Transverse colon (tissue), 4 donors: ENCODE results near the gene HOXD11. TPM values are rescaled to one million over a fixed set of nuclear protein-coding genes. Genes with fewer than 3 reads are reported as not detected.

Experiments used
- DNase-seq: peaks from one replicate; pipeline ENCODE4 v3.0.0-alpha.2; 2019
- H3K27ac ChIP-seq, 4 donors: fragments of 200-600 bp; sonication (generic); 2 replicates each; pipeline ENCODE4 v1.5.1; 2016 to 2018; ENCODE audit warnings: inconsistent platforms in 4 of 4
- H3K27me3 ChIP-seq: fragments of 200-600 bp; sonication (generic); 2 replicates; pipeline ENCODE4 v1.5.1; 2017; ENCODE audit warnings: inconsistent platforms
- H3K36me3 ChIP-seq, 4 donors: fragments of 200-600 bp; sonication (generic); 2 replicates each; pipeline ENCODE4 v1.5.1; 2017 to 2019; ENCODE audit warnings: inconsistent platforms in 4 of 4
- H3K4me1 ChIP-seq, 4 donors: fragments of 200-600 bp; sonication (generic); 2 replicates each; pipeline ENCODE4 v1.5.1; 2017 to 2020; ENCODE audit warnings: inconsistent platforms in 4 of 4
- H3K4me3 ChIP-seq, 4 donors: fragments of 200-600 bp; sonication (generic); 1 replicate in 1 of 4; 2 replicates in 3 of 4; pipeline versions ENCODE4 v1.5.1 to v1.6.1; 2017 to 2019; ENCODE audit warnings: inconsistent platforms in 4 of 4
- H3K9me3 ChIP-seq, 2 donors: fragments of 200-600 bp; sonication (generic); 2 replicates each; pipeline ENCODE4 v1.5.1; 2017 to 2019; ENCODE audit warnings: inconsistent platforms in 2 of 2
- EP300 ChIP-seq: sonication (generic); formaldehyde crosslinking; IDR thresholded peaks from one replicate; pipeline ENCODE4 v1.6.1; 2017; ENCODE audit warnings: antibody characterized with exemption, low read depth
- POLR2A ChIP-seq: fragments of 450-650 bp; IDR thresholded peaks from one replicate; pipeline ENCODE4 v1.6.1; 2016; ENCODE audit warnings: antibody characterized with exemption, mild to moderate bottlenecking, moderate library complexity
- POLR2AphosphoS5 ChIP-seq, 3 donors: sonication (generic); formaldehyde crosslinking; IDR thresholded peaks; one replicate each; pipeline ENCODE4 v1.6.1; 2016; ENCODE audit warnings: antibody characterized with exemption in 3 of 3
- WGBS, 2 donors: methylation state at CpG; one replicate each; pipeline ENCODE4 v1.1.5; 2018; ENCODE audit warnings: low coverage in 1 of 2; 5-methylcytosine and 5-hydroxymethylcytosine counted together
- in situ Hi-C, 4 donors: fragments of 200-750 bp; cut with MboI; loops; one replicate each; pipeline versions ENCODE4 v1.15.0 to v1.15.1; 2017; ENCODE audit warnings: low sequenced_read_pairs in 3 of 4, low pct_ligation_motif_present in 1 of 4, low pct_unique_long_range_greater_than_20kb in 1 of 4
- intact Hi-C: fragments of 100-400 bp; cut with DNase I; formaldehyde crosslinking; loops from one replicate; pipeline ENCODE4 v1.15.1; 2023; ENCODE audit warnings: low total_unique reads
- total RNA-seq, 4 donors: library from RNA; depleted of rRNA; stranded (reverse); fragments of >200 nt; gene quantifications; one replicate each; pipeline ENCODE4 v1.1.0, GENCODE V29; 2016
- TF ChIP-seq, protein P1 (sequence below), 5 experiments: fragments of 200-600 bp in 3 of 5; fragments of 450-650 bp in 2 of 5; sonication (generic) in 3 of 5; IDR thresholded peaks; 1 replicate in 2 of 5; 2 replicates in 3 of 5; pipeline ENCODE4 v1.5.1; 2016 to 2017; ENCODE audit warnings: antibody characterized with exemption in 5 of 5, inconsistent platforms in 3 of 5, mild to moderate bottlenecking in 2 of 5, moderate library complexity in 1 of 5

HOXD11 gene
- total RNA-seq, 4 donors from 2014 or later = 0.41 to 13.5 (median 4.4) TPM

DNA sequence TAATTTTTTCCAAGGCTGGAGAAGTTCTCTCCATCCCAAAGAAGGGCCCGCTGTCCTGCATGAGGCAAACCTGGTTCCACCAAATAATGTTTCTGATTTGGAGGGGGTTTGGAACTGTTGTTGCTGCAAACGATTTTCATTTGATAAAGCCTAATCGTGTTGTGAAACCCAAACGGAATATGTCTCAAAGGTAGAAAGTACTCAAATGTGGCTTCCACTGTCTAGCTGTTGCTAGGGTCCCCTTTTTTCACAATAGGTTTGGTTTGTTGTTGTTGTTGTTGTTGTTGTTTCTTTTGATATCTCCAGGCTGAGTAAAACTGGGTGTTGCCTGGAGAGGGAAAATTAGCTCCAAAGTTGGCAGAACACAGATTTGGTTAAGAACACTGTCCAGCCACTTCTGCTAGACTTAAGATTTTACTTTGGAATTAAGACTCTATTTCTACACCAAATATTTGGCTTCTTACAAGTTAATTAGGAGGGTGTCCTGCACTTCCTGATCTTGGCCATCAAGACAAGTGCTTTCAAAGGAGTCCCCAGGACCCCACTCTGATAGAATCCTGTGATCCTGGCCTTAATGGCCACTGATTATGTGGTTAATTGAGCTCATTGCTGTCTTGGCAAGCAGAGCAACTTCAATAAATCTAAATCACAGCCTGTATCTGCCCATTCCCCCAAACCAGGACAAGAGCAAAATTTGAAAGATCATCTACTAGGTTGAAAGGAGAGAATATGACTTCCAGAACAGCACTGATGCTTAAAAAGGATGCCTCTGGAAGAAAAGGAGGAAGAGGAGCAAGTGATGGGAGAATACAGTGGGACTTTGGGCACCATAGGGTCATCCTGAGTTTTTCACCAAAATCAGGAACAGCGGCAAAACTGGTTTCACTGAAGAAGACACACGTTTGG lies 17.9 kb upstream of the HOXD11 start:
- H3K27me3 ChIP-seq = peaks cover 100% of the 10 kb centered on the region
- no peak overlapping the region for H3K4me3 ChIP-seq
- H3K4me1 ChIP-seq = peaks cover 8 to 44% (median 29%) of the 10 kb centered on the region in 4 donors
- WGBS, 2 donors = 8 to 18% methylated on average over 2 to 6 of the region's 6 CpGs
- in situ Hi-C loops = loop anchor here in 2 of 4 donors (25.0 kb wide), 2 partner anchors 402 to 727 kb away; no protein-coding TSS in a partner anchor
- DNase-seq = no peak
- H3K36me3 ChIP-seq = no peaks in the 10 kb centered on the region
- no peaks in the 10 kb centered on the region for H3K9me3 ChIP-seq
- intact Hi-C loops = loop anchor here (5.0 to 10.0 kb wide), 3 partner anchors 402 to 834 kb away; no protein-coding TSS in a partner anchor
- TF ChIP-seq POLR2A = no peak
- TF ChIP-seq POLR2AphosphoS5 (IDR thresholded peaks at IDR 0.05) = no peak
- TF ChIP-seq, protein P1, sequence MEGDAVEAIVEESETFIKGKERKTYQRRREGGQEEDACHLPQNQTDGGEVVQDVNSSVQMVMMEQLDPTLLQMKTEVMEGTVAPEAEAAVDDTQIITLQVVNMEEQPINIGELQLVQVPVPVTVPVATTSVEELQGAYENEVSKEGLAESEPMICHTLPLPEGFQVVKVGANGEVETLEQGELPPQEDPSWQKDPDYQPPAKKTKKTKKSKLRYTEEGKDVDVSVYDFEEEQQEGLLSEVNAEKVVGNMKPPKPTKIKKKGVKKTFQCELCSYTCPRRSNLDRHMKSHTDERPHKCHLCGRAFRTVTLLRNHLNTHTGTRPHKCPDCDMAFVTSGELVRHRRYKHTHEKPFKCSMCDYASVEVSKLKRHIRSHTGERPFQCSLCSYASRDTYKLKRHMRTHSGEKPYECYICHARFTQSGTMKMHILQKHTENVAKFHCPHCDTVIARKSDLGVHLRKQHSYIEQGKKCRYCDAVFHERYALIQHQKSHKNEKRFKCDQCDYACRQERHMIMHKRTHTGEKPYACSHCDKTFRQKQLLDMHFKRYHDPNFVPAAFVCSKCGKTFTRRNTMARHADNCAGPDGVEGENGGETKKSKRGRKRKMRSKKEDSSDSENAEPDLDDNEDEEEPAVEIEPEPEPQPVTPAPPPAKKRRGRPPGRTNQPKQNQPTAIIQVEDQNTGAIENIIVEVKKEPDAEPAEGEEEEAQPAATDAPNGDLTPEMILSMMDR (IDR thresholded peaks at IDR 0.05) = no peak
- H3K27ac ChIP-seq = no peak overlapping the region

DNA sequence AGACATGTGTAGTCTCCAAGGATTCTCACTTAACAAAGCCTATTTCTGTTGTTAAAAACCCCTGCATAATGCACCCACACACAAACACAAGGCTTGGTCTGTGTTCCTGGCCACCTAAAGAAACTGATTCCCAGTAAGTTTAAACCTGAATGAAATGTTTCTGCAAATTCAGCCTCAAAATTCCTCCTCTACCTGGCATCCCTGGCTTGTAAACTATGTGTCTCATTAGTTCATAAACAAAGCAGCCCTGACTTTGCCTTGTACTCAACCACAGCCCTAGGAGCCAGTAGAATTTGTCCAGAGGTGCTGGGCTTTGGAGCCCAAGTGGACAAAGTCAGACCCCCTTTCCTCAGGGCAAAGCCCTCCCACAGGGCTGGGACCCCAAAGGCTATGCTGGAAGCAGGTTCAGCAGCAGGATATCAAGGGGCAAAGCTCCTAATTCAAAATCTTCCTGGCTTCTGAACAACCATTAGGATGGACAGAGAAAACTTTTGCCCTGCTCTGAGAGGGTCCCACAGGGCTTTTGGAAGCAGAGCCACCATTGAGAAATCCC lies 17.2 kb upstream of the HOXD11 start:
- Histone ChIP-seq H3K27ac (no peak overlapping the region), H3K27me3 (peaks cover 100% of the 10 kb centered on the region), H3K9me3 (no peaks in the 10 kb centered on the region), H3K4me3 (no peak overlapping the region), H3K4me1 (peaks cover 8 to 41% (median 25%) of the 10 kb centered on the region in 4 donors), H3K36me3 (no peaks in the 10 kb centered on the region)
- in situ Hi-C loops = loop anchor here in 3 of 4 donors (10.0 to 25.0 kb wide), 4 partner anchors 403 to 728 kb away; no protein-coding TSS in a partner anchor
- TF ChIP-seq POLR2AphosphoS5 (IDR thresholded peaks at IDR 0.05) (no peak), EP300 (no peak), POLR2A (no peak)
- TF ChIP-seq, protein P1 (IDR thresholded peaks at IDR 0.05) = no peak
- DNase-seq = no peak
- intact Hi-C loops = loop anchor here (5.0 to 10.0 kb wide), 3 partner anchors 403 to 835 kb away; no protein-coding TSS in a partner anchor

DNA sequence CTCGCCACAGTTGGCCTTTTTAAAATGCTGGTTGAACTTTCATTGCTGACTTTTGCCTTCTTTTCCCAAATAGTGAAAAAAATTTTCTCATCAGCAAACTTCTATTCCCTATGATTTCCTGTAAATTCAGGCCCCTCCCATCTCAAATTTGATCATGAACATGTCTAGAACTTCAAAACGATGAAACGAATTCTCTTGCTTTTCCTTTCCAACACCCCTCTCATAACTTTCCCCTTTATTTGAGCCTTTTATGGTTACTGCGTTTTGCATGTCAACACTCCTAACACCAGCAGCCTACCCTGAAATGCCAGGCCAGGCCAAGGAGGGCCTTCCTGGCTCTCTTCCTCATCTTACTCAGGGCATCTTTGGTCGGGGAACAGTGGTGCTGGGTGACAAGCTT lies 16.2 kb upstream of the HOXD11 start:
- WGBS, 2 donors = 35 to 38% methylated on average over 4 to 5 of the region's 5 CpGs
- H3K4me1 ChIP-seq = peaks cover 8 to 33% (median 20%) of the 10 kb centered on the region in 4 donors
- peaks cover 100% of the 10 kb centered on the region for H3K27me3 ChIP-seq
- DNase-seq = no peak
- H3K27ac ChIP-seq = no peak overlapping the region
- H3K9me3 ChIP-seq = no peaks in the 10 kb centered on the region
- no peaks in the 10 kb centered on the region for H3K36me3 ChIP-seq
- no peak for TF ChIP-seq POLR2AphosphoS5 (IDR thresholded peaks at IDR 0.05)
- TF ChIP-seq, protein P1 (IDR thresholded peaks at IDR 0.05) = no peak
- TF ChIP-seq EP300 = no peak
- TF ChIP-seq POLR2A = no peak
- intact Hi-C loops (no loop called here), in situ Hi-C loops (loop anchor here in 3 of 4 donors (10.0 to 25.0 kb wide), 4 partner anchors 404 to 729 kb away; no protein-coding TSS in a partner anchor)
- H3K4me3 ChIP-seq = no peak overlapping the region
